ENCODE measurements around the gene CXCL16. TPM values are rescaled to one million over a fixed set of nuclear protein-coding genes. Genes with fewer than 3 reads are reported as not detected.

Gene CXCL16
- total and polyA plus RNA-seq, 10 of the 15 experiments (the other 5 are each of a cell fraction or from before 2014, with no cell fraction given) = 0.15 to 2.2 (median 0.65) TPM

GRCh38 chr17:4708436-4708835, 31.3 kb downstream of the CXCL16 start:
- no peaks in the 10 kb centered on the region for H3K27me3 ChIP-seq (replicated peaks in 1 of 2; ENCODE audit: control insufficient read depth in 2 of 2, insufficient read depth in 2 of 2, low read length in 1 of 2)
- no peak overlapping the region for H2AFZ ChIP-seq (ENCODE audit: control insufficient read depth, low read depth, low read length)
- no peak overlapping the region for H3K9ac ChIP-seq (ENCODE audit: control insufficient read depth, insufficient read depth, low read length)
- TF ChIP-seq SP1 (IDR thresholded peaks at IDR 0.05; ENCODE audit: low read depth, low read length) (no peak), POLR2A (IDR thresholded peaks at IDR 0.05; ENCODE audit: low read depth, low read length) (peak; percentile 39; the same call in 1 of the 2 replicates), POLR2AphosphoS5 (IDR thresholded peaks at IDR 0.05; ENCODE audit: low read length) (peak; percentile 64; the same call in 1 of the 2 replicates), FOXM1 (IDR thresholded peaks at IDR 0.05; ENCODE audit: low read depth, low read length) (no peak), YBX1 (IDR thresholded peaks at IDR 0.05) (no peak), NFYB (IDR thresholded peaks at IDR 0.05; ENCODE audit: insufficient read depth, low read depth, low read length) (peak; percentile 90), IKZF2 (IDR thresholded peaks at IDR 0.05) (no peak), NFIC (IDR thresholded peaks at IDR 0.05; ENCODE audit: low read depth, low read length) (no peak), ZNF592 (IDR thresholded peaks at IDR 0.05) (no peak), IRF3 (IDR thresholded peaks at IDR 0.05) (0 out of 2 replicates have a peak, but pooled peaks have one; percentile 30), KDM1A (IDR thresholded peaks at IDR 0.05; ENCODE audit: borderline replicate concordance) (no peak), CEBPZ (IDR thresholded peaks at IDR 0.05; ENCODE audit: low read depth, low read length) (no peak), WRNIP1 (IDR thresholded peaks at IDR 0.05; ENCODE audit: borderline replicate concordance, low read depth, low read length) (no peak), RUNX3 (IDR thresholded peaks at IDR 0.05; ENCODE audit: low read length) (peak; percentile 9; the same call in 1 of the 2 replicates)
- no peak for FAIRE-seq
- no TSS peak for BruUV-seq (replicated peaks)
- no peak overlapping the region for H3K27ac ChIP-seq (ENCODE audit: control insufficient read depth, insufficient read depth)
- H3K4me1 ChIP-seq (ENCODE audit: control insufficient read depth, insufficient read depth, low read length) = peaks cover 23% of the 10 kb centered on the region
- H3K4me3 ChIP-seq = no peak overlapping the region
- no peak for DNase-seq (ENCODE audit: low read depth, low spot score)
- RAD21 ChIA-PET (ENCODE audit: unreplicated experiment) = interaction anchor here (1.7 kb wide), 1 partner anchor 493 kb away, joined by 3 read pairs; no protein-coding TSS in a partner anchor
- no peaks in the 10 kb centered on the region; a peak in 1 of 4 replicates for H3K36me3 ChIP-seq (ENCODE audit: control insufficient read depth in 2 of 2, insufficient read depth in 2 of 2, low read length in 1 of 2)
- 41% methylated on average over 8 of the region's 8 CpGs for WGBS (ENCODE audit: insufficient coverage, insufficient replicate concordance, low lambda C conversion rate, missing lambda C conversion rate)
- POLR2A ChIA-PET = interaction anchor here (0.6 to 2.3 kb wide), 3 partner anchors 24 to 141 kb away, joined by 3 to 6 read pairs (median 4); no protein-coding TSS in a partner anchor
- H3K4me2 ChIP-seq (ENCODE audit: control insufficient read depth, insufficient read depth) = no peak overlapping the region
- no peak for ATAC-seq
- peaks cover 28% of the 10 kb centered on the region for H3K79me2 ChIP-seq (ENCODE audit: control insufficient read depth, insufficient read depth, low read length)
- H3K9me3 ChIP-seq (replicated peaks; ENCODE audit: control insufficient read depth, insufficient read depth, low read length) = no peaks in the 10 kb centered on the region; the same call in 2 of the 3 replicates
- intact Hi-C loops (cut with micrococcal nuclease; ENCODE audit: unreplicated experiment) (no loop called here), in situ Hi-C loops (cut with MboI) (no loop called here)
- no peaks in the 10 kb centered on the region for H4K20me1 ChIP-seq (ENCODE audit: control insufficient read depth, insufficient read depth)
- CTCF ChIA-PET = interaction anchor here (0.7 to 2.5 kb wide), 3 partner anchors 31 to 195 kb away, joined by 3 to 11 read pairs (median 9); partner anchors contain the start of genes CHRNE and ZMYND15
- SMC1A ChIA-PET (ENCODE audit: uncharacterized antibody, unreplicated experiment) = interaction anchor here (1.2 to 2.2 kb wide), 3 partner anchors 82 to 194 kb away, joined by 3 to 9 read pairs (median 3); partner anchors contain the start of gene CHRNE

Measured in GM12878 (cell line).